Endodermal cell (in vitro differentiated cells): ENCODE results near the gene JADE2. TPM values are rescaled to one million over a fixed set of nuclear protein-coding genes. Genes with fewer than 3 reads are reported as not detected.

Source experiments
- DNase-seq: peaks from one replicate; pipeline ENCODE4 v3.0.0-alpha.2; 2017
- H3K27ac ChIP-seq: 2 replicates; pipeline ENCODE4 v1.5.1; 2013; ENCODE audit warnings: mild to moderate bottlenecking, low read depth, low read length, moderate library complexity
- H3K27me3 ChIP-seq: 2 replicates; pipeline ENCODE4 v1.6.1; 2013; ENCODE audit warnings: mild to moderate bottlenecking, low read length, moderate library complexity; ENCODE audit not compliant: insufficient read depth, control insufficient read depth, poor library complexity, severe bottlenecking
- H3K36me3 ChIP-seq: 2 replicates; pipeline ENCODE4 v1.7.0; 2013; ENCODE audit warnings: mild to moderate bottlenecking, low read length, moderate library complexity; ENCODE audit not compliant: control insufficient read depth, insufficient read depth
- H3K4me1 ChIP-seq: one replicate; pipeline ENCODE4 v1.7.0; 2013; ENCODE audit warnings: low read length; ENCODE audit not compliant: control insufficient read depth, insufficient read depth
- H3K4me3 ChIP-seq: 2 replicates; pipeline ENCODE4 v1.5.1; 2013; ENCODE audit warnings: mild to moderate bottlenecking, low read length, moderate library complexity
- H3K9ac ChIP-seq: 2 replicates; pipeline ENCODE4 v1.6.1; 2013; ENCODE audit warnings: mild to moderate bottlenecking, low read length, moderate library complexity; ENCODE audit not compliant: poor library complexity, severe bottlenecking; ENCODE audit errors: extremely low read depth
- H3K9me3 ChIP-seq: 2 replicates; pipeline ENCODE4 v1.6.1; 2013; ENCODE audit warnings: mild to moderate bottlenecking, low read length, moderate library complexity; ENCODE audit not compliant: control insufficient read depth
- H3K27ac Mint-ChIP-seq: 2 replicates; pipeline ENCODE4 v1.8.0; 2020; ENCODE audit warnings: mixed read lengths
- H3K27me3 Mint-ChIP-seq: 2 replicates; pipeline ENCODE4 v1.8.0; 2021; ENCODE audit warnings: mild to moderate bottlenecking, mixed read lengths; ENCODE audit not compliant: insufficient read depth
- H3K36me3 Mint-ChIP-seq: 2 replicates; pipeline ENCODE4 v1.8.0; 2020; ENCODE audit warnings: low read depth, mixed read lengths
- H3K4me1 Mint-ChIP-seq: 2 replicates; pipeline ENCODE4 v1.8.0; 2020; ENCODE audit warnings: mixed read lengths
- H3K4me3 Mint-ChIP-seq: 2 replicates; pipeline ENCODE4 v1.8.0; 2020; ENCODE audit warnings: mild to moderate bottlenecking, moderate library complexity, mixed read lengths
- H3K9me3 Mint-ChIP-seq: 2 replicates; pipeline ENCODE4 v1.8.0; 2020; ENCODE audit warnings: mild to moderate bottlenecking, mixed read lengths
- WGBS, 2 experiments: methylation state at CpG; one replicate each; pipeline versions ENCODE4 v1.1.5 to v1.1.7; 2013; ENCODE audit warnings: missing lambda C conversion rate in 2 of 2, mixed read lengths in 1 of 2; ENCODE audit not compliant: insufficient coverage in 1 of 2, insufficient read length in 1 of 2; 5-methylcytosine and 5-hydroxymethylcytosine counted together
- total RNA-seq, 2 donors: library from RNA; stranded (reverse); fragmentation: NEBNext Ultra II Directional in 1 of 2; extraction: Animal tissue kit (Norgen Biotek cat#: 25700) in 1 of 2; gene quantifications; 2 replicates in 1 of 2; 3 replicates in 1 of 2; pipeline ENCODE4 v1.2.1, GENCODE V29; 2021
- TF ChIP-seq, protein P1 (sequence below): fragments of 200-600 bp; sonication (generic); conservative IDR thresholded peaks from 2 replicates; pipeline ENCODE4 v1.5.0; 2021; ENCODE audit warnings: antibody characterized with exemption, mild to moderate bottlenecking

Gene JADE2
- total RNA-seq, 2 donors from 2014 or later: 33.9 to 51.9 TPM

DNA sequence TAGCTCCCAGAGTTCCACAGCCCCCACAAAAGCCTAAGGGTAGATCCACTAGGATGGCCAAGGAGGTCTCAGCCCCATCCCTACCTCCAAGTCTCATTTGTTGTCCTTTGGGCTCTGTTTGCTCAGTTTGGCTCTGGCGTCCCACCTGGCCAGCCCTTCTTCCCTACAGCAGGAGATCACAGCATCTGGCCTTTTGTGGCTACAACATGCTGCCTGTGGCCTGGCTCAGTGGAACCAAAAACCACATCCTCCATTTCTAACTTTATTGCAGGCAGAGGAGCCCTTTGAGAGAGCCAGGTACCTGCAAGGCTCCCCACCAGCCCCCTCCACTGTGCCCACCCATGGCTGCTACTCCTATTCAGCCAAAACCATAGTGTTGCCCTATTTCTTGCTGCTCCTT lies 11.4 kb downstream of the JADE2 start:
- H3K9me3 Mint-ChIP-seq: no peaks in the 10 kb centered on the region
- Histone ChIP-seq H3K9ac (no peak overlapping the region), H3K4me3 (no peak overlapping the region), H3K4me1 (peaks cover 21% of the 10 kb centered on the region), H3K36me3 (peaks cover 22% of the 10 kb centered on the region), H3K9me3 (no peaks in the 10 kb centered on the region), H3K27me3 (no peaks in the 10 kb centered on the region), H3K27ac (no peak overlapping the region)
- no peak for DNase-seq
- 71 to 92% methylated on average over 1 of the region's 1 CpG for WGBS, 2 experiments
- TF ChIP-seq, protein P1, sequence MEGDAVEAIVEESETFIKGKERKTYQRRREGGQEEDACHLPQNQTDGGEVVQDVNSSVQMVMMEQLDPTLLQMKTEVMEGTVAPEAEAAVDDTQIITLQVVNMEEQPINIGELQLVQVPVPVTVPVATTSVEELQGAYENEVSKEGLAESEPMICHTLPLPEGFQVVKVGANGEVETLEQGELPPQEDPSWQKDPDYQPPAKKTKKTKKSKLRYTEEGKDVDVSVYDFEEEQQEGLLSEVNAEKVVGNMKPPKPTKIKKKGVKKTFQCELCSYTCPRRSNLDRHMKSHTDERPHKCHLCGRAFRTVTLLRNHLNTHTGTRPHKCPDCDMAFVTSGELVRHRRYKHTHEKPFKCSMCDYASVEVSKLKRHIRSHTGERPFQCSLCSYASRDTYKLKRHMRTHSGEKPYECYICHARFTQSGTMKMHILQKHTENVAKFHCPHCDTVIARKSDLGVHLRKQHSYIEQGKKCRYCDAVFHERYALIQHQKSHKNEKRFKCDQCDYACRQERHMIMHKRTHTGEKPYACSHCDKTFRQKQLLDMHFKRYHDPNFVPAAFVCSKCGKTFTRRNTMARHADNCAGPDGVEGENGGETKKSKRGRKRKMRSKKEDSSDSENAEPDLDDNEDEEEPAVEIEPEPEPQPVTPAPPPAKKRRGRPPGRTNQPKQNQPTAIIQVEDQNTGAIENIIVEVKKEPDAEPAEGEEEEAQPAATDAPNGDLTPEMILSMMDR: no peak
- H3K36me3 Mint-ChIP-seq: peaks cover 46% of the 10 kb centered on the region
- no peak overlapping the region for H3K4me3 Mint-ChIP-seq
- peaks cover 65% of the 10 kb centered on the region for H3K4me1 Mint-ChIP-seq
- H3K27ac Mint-ChIP-seq: no peak overlapping the region
- H3K27me3 Mint-ChIP-seq: no peaks in the 10 kb centered on the region

DNA sequence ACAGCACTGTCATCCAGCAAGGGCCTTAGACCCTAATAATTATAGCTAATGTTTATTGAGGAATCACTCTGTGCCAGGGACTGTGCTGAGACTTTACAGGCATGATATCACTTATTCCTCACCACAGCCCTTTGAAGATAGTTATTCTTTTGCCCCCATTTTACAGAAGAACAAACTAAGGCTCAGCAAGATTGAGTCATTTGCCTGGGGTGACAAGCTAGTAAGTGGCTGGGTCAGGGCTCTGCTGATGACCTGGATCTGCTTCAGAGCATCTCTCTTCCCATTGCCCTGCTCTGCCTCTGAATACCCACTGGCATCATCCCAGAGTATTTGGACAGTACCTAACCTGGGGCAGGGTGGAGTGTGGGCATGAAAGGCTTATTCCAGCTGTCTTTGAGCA lies 11.8 kb downstream of the JADE2 start:
- H3K4me3 ChIP-seq: no peak overlapping the region
- H3K9me3 ChIP-seq: no peaks in the 10 kb centered on the region
- Mint-ChIP-seq H3K27ac (no peak overlapping the region), H3K9me3 (no peaks in the 10 kb centered on the region), H3K27me3 (no peaks in the 10 kb centered on the region), H3K4me3 (no peak overlapping the region), H3K36me3 (peaks cover 49% of the 10 kb centered on the region), H3K4me1 (peaks cover 61% of the 10 kb centered on the region)
- H3K27me3 ChIP-seq: no peaks in the 10 kb centered on the region
- TF ChIP-seq, protein P1: no peak
- H3K36me3 ChIP-seq: peaks cover 25% of the 10 kb centered on the region
- H3K9ac ChIP-seq: no peak overlapping the region
- peaks cover 21% of the 10 kb centered on the region for H3K4me1 ChIP-seq
- DNase-seq: no peak
- H3K27ac ChIP-seq: no peak overlapping the region

DNA sequence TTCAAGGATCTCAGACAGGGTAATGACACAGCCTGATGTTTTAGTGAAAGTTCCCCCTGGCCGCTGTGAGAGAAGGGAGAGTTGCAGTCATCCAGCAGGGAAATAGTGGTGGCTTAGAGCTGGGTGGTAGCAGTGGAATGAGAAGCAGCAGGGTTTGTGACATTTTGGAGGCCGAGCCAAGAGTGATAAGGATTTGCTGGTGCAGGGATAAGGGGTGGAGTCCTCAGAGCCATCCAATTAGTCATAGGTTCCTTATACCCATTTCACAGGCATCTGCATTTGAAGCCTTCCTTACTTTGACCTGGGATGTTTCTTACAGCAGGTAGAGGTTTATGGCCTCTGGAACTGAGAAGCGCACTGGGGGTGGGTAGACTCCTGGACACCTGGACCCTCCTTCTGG lies 12.8 kb downstream of the JADE2 start:
- H3K36me3 ChIP-seq: peaks cover 25% of the 10 kb centered on the region
- H3K27ac Mint-ChIP-seq: peak overlapping the region; percentile 78
- 90 to 100% methylated on average over 3 of the region's 3 CpGs for WGBS, 2 experiments
- H3K4me1 ChIP-seq: peaks cover 17% of the 10 kb centered on the region
- no peak overlapping the region for H3K4me3 ChIP-seq
- H3K27me3 Mint-ChIP-seq: no peaks in the 10 kb centered on the region
- H3K4me3 Mint-ChIP-seq: no peak overlapping the region
- no peaks in the 10 kb centered on the region for H3K27me3 ChIP-seq
- no peak overlapping the region for H3K27ac ChIP-seq
- H3K9ac ChIP-seq: no peak overlapping the region
- no peak for DNase-seq
- H3K36me3 Mint-ChIP-seq: peaks cover 49% of the 10 kb centered on the region
- no peaks in the 10 kb centered on the region for H3K9me3 Mint-ChIP-seq
- TF ChIP-seq, protein P1: no peak
- peaks cover 53% of the 10 kb centered on the region for H3K4me1 Mint-ChIP-seq
- no peaks in the 10 kb centered on the region for H3K9me3 ChIP-seq
